Gastrocnemius medialis (tissue), 4 donors: ENCODE results near the gene NBL1. TPM values are rescaled to one million over a fixed set of nuclear protein-coding genes. Genes with fewer than 3 reads are reported as not detected.

Source experiments
- ATAC-seq, 2 donors: fragments of 150-250 bp; one replicate each; pipeline ENCODE4 v1.9.1; 2016
- DNase-seq, 2 donors: peaks; one replicate each; pipeline ENCODE4 v3.0.0-alpha.2; 2019
- H3K27ac ChIP-seq, 4 donors: fragments of 200-600 bp; sonication (generic); 1 replicate in 1 of 4; 2 replicates in 3 of 4; pipeline ENCODE4 v1.5.1; 2016 to 2018; ENCODE audit warnings: mild to moderate bottlenecking in 2 of 4, moderate library complexity in 1 of 4
- H3K27me3 ChIP-seq, 3 donors: fragments of 200-600 bp; sonication (generic) in 2 of 3; 1 replicate in 1 of 3; 2 replicates in 2 of 3; pipeline versions ENCODE4 v1.5.1 to v1.6.0; 2016 to 2019; ENCODE audit warnings: mild to moderate bottlenecking in 1 of 3, moderate library complexity in 1 of 3
- H3K36me3 ChIP-seq, 2 donors: fragments of 200-600 bp; sonication (generic) in 1 of 2; one replicate each; pipeline ENCODE4 v1.5.1; 2017 to 2018
- H3K4me1 ChIP-seq, 2 donors: fragments of 200-600 bp; sonication (generic) in 1 of 2; one replicate each; pipeline ENCODE4 v1.5.1; 2016 to 2017; ENCODE audit warnings: mild to moderate bottlenecking in 2 of 2
- H3K4me3 ChIP-seq, 4 donors: fragments of 200-600 bp; sonication (generic) in 3 of 4; 1 replicate in 1 of 4; 2 replicates in 3 of 4; pipeline ENCODE4 v1.5.1; 2016 to 2019; ENCODE audit warnings: mild to moderate bottlenecking in 2 of 4
- H3K9me3 ChIP-seq, 3 donors: fragments of 200-600 bp; sonication (generic) in 2 of 3; 1 replicate in 1 of 3; 2 replicates in 2 of 3; pipeline ENCODE4 v1.5.1; 2016 to 2019
- POLR2A ChIP-seq, 2 donors: fragments of 450-650 bp; IDR thresholded peaks; one replicate each; pipeline ENCODE4 v1.6.1; 2017; ENCODE audit warnings: antibody characterized with exemption in 2 of 2, mild to moderate bottlenecking in 2 of 2, moderate library complexity in 2 of 2
- in situ Hi-C, 4 donors: fragments of 200-750 bp; cut with MboI; loops; one replicate each; pipeline versions ENCODE4 v1.15.0 to v1.8.0; 2017; ENCODE audit warnings: low sequenced_read_pairs in 4 of 4
- intact Hi-C: fragments of 100-400 bp; cut with DNase I; formaldehyde crosslinking; loops from one replicate; pipeline ENCODE4 v1.15.1; 2023; ENCODE audit warnings: low total_unique reads
- total RNA-seq, 4 donors: library from RNA; depleted of rRNA; stranded (reverse); fragments of >200 nt; gene quantifications; one replicate each; pipeline versions ENCODE4 v1.1.0 to v1.2.3, GENCODE V29; 2016
- TF ChIP-seq, protein P1 (sequence below), 5 experiments: fragments of 450-650 bp in 3 of 5; fragments of 200-600 bp in 2 of 5; sonication (generic) in 2 of 5; IDR thresholded peaks in 4 of 5; conservative IDR thresholded peaks in 1 of 5; 1 replicate in 4 of 5; 2 replicates in 1 of 5; pipeline ENCODE4 v1.5.1; 2016 to 2019; ENCODE audit warnings: antibody characterized with exemption in 5 of 5, mild to moderate bottlenecking in 3 of 5, moderate library complexity in 3 of 5

The NBL1 gene
- total RNA-seq, 4 donors from 2014 or later: 7.9 to 20.3 (median 16.3) TPM

- intact Hi-C loops (no loop called here), in situ Hi-C loops (no loop called here)
- H3K4me3 ChIP-seq: no peak overlapping the region
- DNase-seq: no peak
- no peaks in the 10 kb centered on the region for H3K36me3 ChIP-seq
- no peaks in the 10 kb centered on the region for H3K4me1 ChIP-seq
- TF ChIP-seq, protein P1, sequence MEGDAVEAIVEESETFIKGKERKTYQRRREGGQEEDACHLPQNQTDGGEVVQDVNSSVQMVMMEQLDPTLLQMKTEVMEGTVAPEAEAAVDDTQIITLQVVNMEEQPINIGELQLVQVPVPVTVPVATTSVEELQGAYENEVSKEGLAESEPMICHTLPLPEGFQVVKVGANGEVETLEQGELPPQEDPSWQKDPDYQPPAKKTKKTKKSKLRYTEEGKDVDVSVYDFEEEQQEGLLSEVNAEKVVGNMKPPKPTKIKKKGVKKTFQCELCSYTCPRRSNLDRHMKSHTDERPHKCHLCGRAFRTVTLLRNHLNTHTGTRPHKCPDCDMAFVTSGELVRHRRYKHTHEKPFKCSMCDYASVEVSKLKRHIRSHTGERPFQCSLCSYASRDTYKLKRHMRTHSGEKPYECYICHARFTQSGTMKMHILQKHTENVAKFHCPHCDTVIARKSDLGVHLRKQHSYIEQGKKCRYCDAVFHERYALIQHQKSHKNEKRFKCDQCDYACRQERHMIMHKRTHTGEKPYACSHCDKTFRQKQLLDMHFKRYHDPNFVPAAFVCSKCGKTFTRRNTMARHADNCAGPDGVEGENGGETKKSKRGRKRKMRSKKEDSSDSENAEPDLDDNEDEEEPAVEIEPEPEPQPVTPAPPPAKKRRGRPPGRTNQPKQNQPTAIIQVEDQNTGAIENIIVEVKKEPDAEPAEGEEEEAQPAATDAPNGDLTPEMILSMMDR (IDR thresholded peaks at IDR 0.05 in 4 of 5, conservative IDR thresholded peaks at IDR 0.05 in 1 of 5): no peak
- TF ChIP-seq POLR2A (IDR thresholded peaks at IDR 0.05): no peak
- no peaks in the 10 kb centered on the region for H3K9me3 ChIP-seq
- H3K27me3 ChIP-seq: no peaks in the 10 kb centered on the region
- no peak overlapping the region for H3K27ac ChIP-seq
- no peak for ATAC-seq
Measured at GRCh38 chr1:19688041-19688842, 44.1 kb downstream of the NBL1 start.

GRCh38 chr1:19689085-19689757 is 45.1 kb downstream of the NBL1 start:
- Histone ChIP-seq H3K36me3 (no peaks in the 10 kb centered on the region), H3K4me3 (no peak overlapping the region), H3K27ac (no peak overlapping the region), H3K4me1 (no peaks in the 10 kb centered on the region), H3K27me3 (no peaks in the 10 kb centered on the region), H3K9me3 (no peaks in the 10 kb centered on the region)
- TF ChIP-seq POLR2A (IDR thresholded peaks at IDR 0.05): no peak
- TF ChIP-seq, protein P1 (IDR thresholded peaks at IDR 0.05 in 4 of 5, conservative IDR thresholded peaks at IDR 0.05 in 1 of 5): no peak
- no peak for DNase-seq
- in situ Hi-C loops: no loop called here
- intact Hi-C loops: no loop called here
- no peak for ATAC-seq

- Histone ChIP-seq H3K9me3 (no peaks in the 10 kb centered on the region), H3K4me3 (no peak overlapping the region), H3K27me3 (no peaks in the 10 kb centered on the region), H3K4me1 (no peaks in the 10 kb centered on the region), H3K36me3 (no peaks in the 10 kb centered on the region), H3K27ac (no peak overlapping the region)
- TF ChIP-seq POLR2A (IDR thresholded peaks at IDR 0.05): no peak
- TF ChIP-seq, protein P1 (IDR thresholded peaks at IDR 0.05 in 4 of 5, conservative IDR thresholded peaks at IDR 0.05 in 1 of 5): no peak
- in situ Hi-C loops (no loop called here), intact Hi-C loops (no loop called here)
- ATAC-seq: no peak
- no peak for DNase-seq
Measured at GRCh38 chr1:19689856-19690255, 45.7 kb downstream of the NBL1 start.

DNA sequence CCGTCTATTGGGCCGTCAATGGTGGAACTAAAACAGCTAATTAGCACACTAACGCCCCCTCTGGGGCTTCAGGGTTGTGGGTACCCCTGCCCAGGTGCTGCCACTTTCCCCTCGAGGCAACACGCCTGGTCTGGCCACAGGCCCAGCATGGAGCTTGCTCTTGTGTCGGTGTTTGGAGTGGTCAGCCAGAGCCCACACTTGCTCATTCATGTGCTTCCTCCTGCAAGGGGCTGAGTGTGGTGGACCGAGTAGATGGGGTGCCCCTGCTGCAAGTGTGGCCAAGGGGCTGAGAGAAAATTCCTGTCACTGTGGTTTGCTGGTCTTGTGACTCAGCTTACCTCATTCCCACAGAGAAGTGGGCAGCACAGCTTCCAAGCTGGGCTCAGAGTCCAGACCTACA is 46.2 kb downstream of the NBL1 start:
- no peaks in the 10 kb centered on the region for H3K4me1 ChIP-seq
- no peaks in the 10 kb centered on the region for H3K36me3 ChIP-seq
- H3K4me3 ChIP-seq: no peak overlapping the region
- H3K27me3 ChIP-seq: no peaks in the 10 kb centered on the region
- H3K9me3 ChIP-seq: no peaks in the 10 kb centered on the region
- ATAC-seq (no peak), DNase-seq (no peak)
- intact Hi-C loops (no loop called here), in situ Hi-C loops (no loop called here)
- no peak overlapping the region for H3K27ac ChIP-seq
- TF ChIP-seq, protein P1 (IDR thresholded peaks at IDR 0.05 in 4 of 5, conservative IDR thresholded peaks at IDR 0.05 in 1 of 5): no peak
- no peak for TF ChIP-seq POLR2A (IDR thresholded peaks at IDR 0.05)
